ENCODE measurements around the gene AUH.

The AUH gene

GRCh38 chr9:91361291-91362050 is at the start of gene AUH:
TSS of gene AUH (minus strand) at chr9:91361918. CDS start at chr9:91361889, 29 bp downstream.
- Mint-ChIP-seq H3K4me3 (peak within 1 kb of the TSS; percentile 98), H3K4me1 (ENCODE audit: low read depth) (peaks cover 49% of the 10 kb centered on the region), H3K9me3 (ENCODE audit: low read depth) (no peaks in the 10 kb centered on the region), H3K27me3 (no peaks in the 10 kb centered on the region), H3K27ac (peak within 1 kb of the TSS; percentile 96), H3K36me3 (peaks cover 11% of the 10 kb centered on the region)

GRCh38 chr9:91411096-91411771 is 49.5 kb upstream of the AUH start:
- Mint-ChIP-seq H3K9me3 (ENCODE audit: low read depth) (no peaks in the 10 kb centered on the region), H3K27ac (no peak overlapping the region), H3K36me3 (peaks cover 25% of the 10 kb centered on the region), H3K27me3 (no peaks in the 10 kb centered on the region), H3K4me1 (ENCODE audit: low read depth) (peaks cover 22% of the 10 kb centered on the region), H3K4me3 (no peak overlapping the region)

GRCh38 chr9:91410161-91410560 is 48.4 kb upstream of the AUH start:
- H3K4me1 Mint-ChIP-seq (ENCODE audit: low read depth), result peaks cover 11% of the 10 kb centered on the region
- no peak overlapping the region for H3K4me3 Mint-ChIP-seq
- no peak overlapping the region for H3K27ac Mint-ChIP-seq
- H3K27me3 Mint-ChIP-seq, result no peaks in the 10 kb centered on the region
- H3K36me3 Mint-ChIP-seq, result peaks cover 24% of the 10 kb centered on the region
- no peaks in the 10 kb centered on the region for H3K9me3 Mint-ChIP-seq (ENCODE audit: low read depth)

- Mint-ChIP-seq H3K27ac (no peak overlapping the region), H3K27me3 (no peaks in the 10 kb centered on the region), H3K9me3 (ENCODE audit: low read depth) (no peaks in the 10 kb centered on the region), H3K4me3 (no peak overlapping the region), H3K4me1 (ENCODE audit: low read depth) (peaks cover 3% of the 10 kb centered on the region), H3K36me3 (peaks cover 20% of the 10 kb centered on the region)
Observed at GRCh38 chr9:91408475-91408874, 46.8 kb upstream of the AUH start.

- H3K27me3 Mint-ChIP-seq, result peaks cover 3% of the 10 kb centered on the region
- no peak overlapping the region for H3K27ac Mint-ChIP-seq
- H3K4me1 Mint-ChIP-seq (ENCODE audit: low read depth), result peaks cover 2% of the 10 kb centered on the region
- H3K4me3 Mint-ChIP-seq, result no peak overlapping the region
- no peaks in the 10 kb centered on the region for H3K9me3 Mint-ChIP-seq (ENCODE audit: low read depth)
- peaks cover 19% of the 10 kb centered on the region for H3K36me3 Mint-ChIP-seq
Observed at GRCh38 chr9:91407580-91408318, 46.0 kb upstream of the AUH start.

GRCh38 chr9:91405343-91406077 is 43.8 kb upstream of the AUH start:
- H3K27ac Mint-ChIP-seq, result no peak overlapping the region
- H3K27me3 Mint-ChIP-seq, result peaks cover 5% of the 10 kb centered on the region
- no peaks in the 10 kb centered on the region for H3K9me3 Mint-ChIP-seq (ENCODE audit: low read depth)
- no peak overlapping the region for H3K4me3 Mint-ChIP-seq
- H3K4me1 Mint-ChIP-seq (ENCODE audit: low read depth), result peaks cover 2% of the 10 kb centered on the region
- H3K36me3 Mint-ChIP-seq, result peaks cover 15% of the 10 kb centered on the region

GRCh38 chr9:91403665-91404543 is 42.2 kb upstream of the AUH start:
- no peak overlapping the region for H3K4me3 Mint-ChIP-seq
- H3K9me3 Mint-ChIP-seq (ENCODE audit: low read depth), result no peaks in the 10 kb centered on the region
- peaks cover 2% of the 10 kb centered on the region for H3K4me1 Mint-ChIP-seq (ENCODE audit: low read depth)
- H3K27me3 Mint-ChIP-seq, result peaks cover 5% of the 10 kb centered on the region
- H3K27ac Mint-ChIP-seq, result no peak overlapping the region
- peaks cover 3% of the 10 kb centered on the region for H3K36me3 Mint-ChIP-seq

GRCh38 chr9:91398926-91399325 is 37.2 kb upstream of the AUH start:
- Mint-ChIP-seq H3K27me3 (peaks cover 7% of the 10 kb centered on the region), H3K27ac (no peak overlapping the region), H3K9me3 (ENCODE audit: low read depth) (no peaks in the 10 kb centered on the region), H3K4me3 (no peak overlapping the region), H3K36me3 (no peaks in the 10 kb centered on the region), H3K4me1 (ENCODE audit: low read depth) (peaks cover 13% of the 10 kb centered on the region)

GRCh38 chr9:91395553-91396471 is 34.1 kb upstream of the AUH start:
- Mint-ChIP-seq H3K4me1 (ENCODE audit: low read depth) (peaks cover 11% of the 10 kb centered on the region), H3K36me3 (no peaks in the 10 kb centered on the region), H3K27me3 (peaks cover 2% of the 10 kb centered on the region), H3K27ac (peak overlapping the region; percentile 72), H3K4me3 (no peak overlapping the region), H3K9me3 (ENCODE audit: low read depth) (no peaks in the 10 kb centered on the region)

GRCh38 chr9:91395106-91395552 is 33.4 kb upstream of the AUH start:
- Mint-ChIP-seq H3K4me3 (no peak overlapping the region), H3K27me3 (peaks cover 2% of the 10 kb centered on the region), H3K36me3 (no peaks in the 10 kb centered on the region), H3K9me3 (ENCODE audit: low read depth) (no peaks in the 10 kb centered on the region), H3K27ac (peak overlapping the region; percentile 72), H3K4me1 (ENCODE audit: low read depth) (peaks cover 11% of the 10 kb centered on the region)

GRCh38 chr9:91393826-91394225 is 32.1 kb upstream of the AUH start:
- Mint-ChIP-seq H3K4me1 (ENCODE audit: low read depth) (peaks cover 11% of the 10 kb centered on the region), H3K4me3 (no peak overlapping the region), H3K27me3 (peaks cover 2% of the 10 kb centered on the region), H3K9me3 (ENCODE audit: low read depth) (no peaks in the 10 kb centered on the region), H3K36me3 (no peaks in the 10 kb centered on the region), H3K27ac (no peak overlapping the region)

- Mint-ChIP-seq H3K4me1 (ENCODE audit: low read depth) (peaks cover 11% of the 10 kb centered on the region), H3K27me3 (no peaks in the 10 kb centered on the region), H3K9me3 (ENCODE audit: low read depth) (no peaks in the 10 kb centered on the region), H3K36me3 (no peaks in the 10 kb centered on the region), H3K27ac (no peak overlapping the region), H3K4me3 (no peak overlapping the region)
Observed at GRCh38 chr9:91392435-91392834, 30.7 kb upstream of the AUH start.

GRCh38 chr9:91391818-91392217 is 30.1 kb upstream of the AUH start:
- Mint-ChIP-seq H3K36me3 (no peaks in the 10 kb centered on the region), H3K9me3 (ENCODE audit: low read depth) (no peaks in the 10 kb centered on the region), H3K4me1 (ENCODE audit: low read depth) (peaks cover 11% of the 10 kb centered on the region), H3K27ac (no peak overlapping the region), H3K4me3 (no peak overlapping the region), H3K27me3 (no peaks in the 10 kb centered on the region)

Measured in activated naive CD8-positive, alpha-beta T cell (primary cell).